ENCODE data around the gene BCDIN3D. TPM values are rescaled to one million over a fixed set of nuclear protein-coding genes. Genes with fewer than 3 reads are reported as not detected.

BCDIN3D gene
- total and polyA plus RNA-seq, 5 donors: 2.2 to 3.6 (median 3.1) TPM

- Histone ChIP-seq H3K4me1 (ENCODE audit: control insufficient read depth, insufficient read depth, low read length) (peaks cover 32% of the 10 kb centered on the region), H3K27ac (ENCODE audit: low read length) (no peak overlapping the region), H3K4me3 (ENCODE audit: low read length) (no peak overlapping the region), H3K9me3 (ENCODE audit: control insufficient read depth, low read length) (no peaks in the 10 kb centered on the region), H3K27me3 (ENCODE audit: control insufficient read depth, insufficient read depth) (no peaks in the 10 kb centered on the region)
- intact Hi-C loops (cut with DNase I): no loop called here
- 88% methylated on average over 5 of the region's 5 CpGs for WGBS
- DNase-seq (no peak), ATAC-seq (no peak)
Measured at GRCh38 chr12:49805409-49805808, 37.5 kb downstream of the BCDIN3D start.

- H3K27me3 ChIP-seq (ENCODE audit: control insufficient read depth, insufficient read depth): no peaks in the 10 kb centered on the region
- DNase-seq (no peak), ATAC-seq (no peak)
Measured at GRCh38 chr12:49804821-49805220, 38.1 kb downstream of the BCDIN3D start.

GRCh38 chr12:49803693-49804450, 39.0 kb downstream of the BCDIN3D start:
- no peak for ATAC-seq
- Histone ChIP-seq H3K4me1 (ENCODE audit: control insufficient read depth, insufficient read depth, low read length) (peaks cover 18% of the 10 kb centered on the region), H3K27me3 (ENCODE audit: control insufficient read depth, insufficient read depth) (no peaks in the 10 kb centered on the region), H3K27ac (ENCODE audit: low read length) (no peak overlapping the region), H3K4me3 (ENCODE audit: low read length) (no peak overlapping the region), H3K9me3 (ENCODE audit: control insufficient read depth, low read length) (no peaks in the 10 kb centered on the region)
- intact Hi-C loops (cut with DNase I): no loop called here
- 83% methylated on average over 12 of the region's 12 CpGs for WGBS
- no peak for DNase-seq

More at GRCh38 chr12:49804821-49805220, 38.1 kb downstream of the BCDIN3D start:
- Histone ChIP-seq H3K4me3 (ENCODE audit: low read length) (no peak overlapping the region), H3K4me1 (ENCODE audit: control insufficient read depth, insufficient read depth, low read length) (peaks cover 27% of the 10 kb centered on the region), H3K27ac (ENCODE audit: low read length) (no peak overlapping the region), H3K9me3 (ENCODE audit: control insufficient read depth, low read length) (no peaks in the 10 kb centered on the region)
- intact Hi-C loops (cut with DNase I): no loop called here
- WGBS: 94% methylated on average over 10 of the region's 10 CpGs

GRCh38 chr12:49801141-49802063, 41.5 kb downstream of the BCDIN3D start:
- intact Hi-C loops (cut with DNase I): no loop called here
- peak in 2 of 3 donors; percentile 46 to 69 for DNase-seq

GRCh38 chr12:49800421-49801140, 42.3 kb downstream of the BCDIN3D start:
- WGBS: 64% methylated on average over 11 of the region's 11 CpGs
- intact Hi-C loops (cut with DNase I): no loop called here
- H3K27ac ChIP-seq (ENCODE audit: low read length): peak overlapping the region; percentile 63

More at GRCh38 chr12:49801141-49802063, 41.5 kb downstream of the BCDIN3D start:
- 76% methylated on average over 17 of the region's 17 CpGs for WGBS
- Histone ChIP-seq H3K4me3 (ENCODE audit: low read length) (no peak overlapping the region), H3K9me3 (ENCODE audit: control insufficient read depth, low read length) (no peaks in the 10 kb centered on the region), H3K27me3 (ENCODE audit: control insufficient read depth, insufficient read depth) (no peaks in the 10 kb centered on the region), H3K27ac (ENCODE audit: low read length) (peak overlapping the region; percentile 63), H3K4me1 (ENCODE audit: control insufficient read depth, insufficient read depth, low read length) (peaks cover 8% of the 10 kb centered on the region)
- ATAC-seq: peak; percentile 39 to 47

GRCh38 chr12:49798934-49799333, 44.0 kb downstream of the BCDIN3D start:
- Histone ChIP-seq H3K27ac (ENCODE audit: low read length) (no peak overlapping the region), H3K4me1 (ENCODE audit: control insufficient read depth, insufficient read depth, low read length) (peaks cover 5% of the 10 kb centered on the region), H3K9me3 (ENCODE audit: control insufficient read depth, low read length) (no peaks in the 10 kb centered on the region), H3K27me3 (ENCODE audit: control insufficient read depth, insufficient read depth) (no peaks in the 10 kb centered on the region), H3K4me3 (ENCODE audit: low read length) (no peak overlapping the region)
- WGBS: 90% methylated on average over 2 of the region's 2 CpGs
- DNase-seq: no peak
- ATAC-seq: no peak
- intact Hi-C loops (cut with DNase I): no loop called here

More at GRCh38 chr12:49800421-49801140, 42.3 kb downstream of the BCDIN3D start:
- peak in 1 of 3 donors; percentile 72 for DNase-seq
- no peak overlapping the region for H3K4me3 ChIP-seq (ENCODE audit: low read length)
- peaks cover 5% of the 10 kb centered on the region for H3K4me1 ChIP-seq (ENCODE audit: control insufficient read depth, insufficient read depth, low read length)
- no peaks in the 10 kb centered on the region for H3K27me3 ChIP-seq (ENCODE audit: control insufficient read depth, insufficient read depth)
- no peaks in the 10 kb centered on the region for H3K9me3 ChIP-seq (ENCODE audit: control insufficient read depth, low read length)
- peak; percentile 39 to 47 for ATAC-seq

GRCh38 chr12:49798248-49798647, 44.7 kb downstream of the BCDIN3D start:
- ATAC-seq: no peak
- H3K27me3 ChIP-seq (ENCODE audit: control insufficient read depth, insufficient read depth): no peaks in the 10 kb centered on the region
- H3K4me1 ChIP-seq (ENCODE audit: control insufficient read depth, insufficient read depth, low read length): peaks cover 5% of the 10 kb centered on the region
- no peak overlapping the region for H3K27ac ChIP-seq (ENCODE audit: low read length)
- intact Hi-C loops (cut with DNase I): no loop called here
- no peak overlapping the region for H3K4me3 ChIP-seq (ENCODE audit: low read length)
- no peaks in the 10 kb centered on the region for H3K9me3 ChIP-seq (ENCODE audit: control insufficient read depth, low read length)
- 78% methylated on average over 7 of the region's 7 CpGs for WGBS
- DNase-seq: no peak

GRCh38 chr12:49797449-49797776, 45.5 kb downstream of the BCDIN3D start:
- Histone ChIP-seq H3K27ac (ENCODE audit: low read length) (no peak overlapping the region), H3K4me1 (ENCODE audit: control insufficient read depth, insufficient read depth, low read length) (peaks cover 5% of the 10 kb centered on the region), H3K4me3 (ENCODE audit: low read length) (no peak overlapping the region), H3K9me3 (ENCODE audit: control insufficient read depth, low read length) (no peaks in the 10 kb centered on the region), H3K27me3 (ENCODE audit: control insufficient read depth, insufficient read depth) (no peaks in the 10 kb centered on the region)
- WGBS: 69% methylated on average over 2 of the region's 2 CpGs
- ATAC-seq (no peak), DNase-seq (no peak)
- intact Hi-C loops (cut with DNase I): no loop called here

- H3K27ac ChIP-seq (ENCODE audit: low read length): no peak overlapping the region
- peaks cover 5% of the 10 kb centered on the region for H3K4me1 ChIP-seq (ENCODE audit: control insufficient read depth, insufficient read depth, low read length)
- intact Hi-C loops (cut with DNase I): no loop called here
- ATAC-seq (no peak), DNase-seq (no peak)
- 89% methylated on average over 17 of the region's 17 CpGs for WGBS
- H3K27me3 ChIP-seq (ENCODE audit: control insufficient read depth, insufficient read depth): no peaks in the 10 kb centered on the region
- H3K9me3 ChIP-seq (ENCODE audit: control insufficient read depth, low read length): no peaks in the 10 kb centered on the region
- H3K4me3 ChIP-seq (ENCODE audit: low read length): no peak overlapping the region
Measured at GRCh38 chr12:49796606-49797448, 46.1 kb downstream of the BCDIN3D start.

GRCh38 chr12:49796155-49796554, 46.8 kb downstream of the BCDIN3D start:
- Histone ChIP-seq H3K27ac (ENCODE audit: low read length) (no peak overlapping the region), H3K27me3 (ENCODE audit: control insufficient read depth, insufficient read depth) (no peaks in the 10 kb centered on the region), H3K9me3 (ENCODE audit: control insufficient read depth, low read length) (no peaks in the 10 kb centered on the region), H3K4me3 (ENCODE audit: low read length) (no peak overlapping the region), H3K4me1 (ENCODE audit: control insufficient read depth, insufficient read depth, low read length) (peaks cover 5% of the 10 kb centered on the region)
- intact Hi-C loops (cut with DNase I): no loop called here
- DNase-seq (no peak), ATAC-seq (peak in 1 of 2 donors; percentile 1)
- 91% methylated on average over 12 of the region's 12 CpGs for WGBS
